ENCODE measurements around the gene HERC5. TPM values are rescaled to one million over a fixed set of nuclear protein-coding genes. Genes with fewer than 3 reads are reported as not detected.

HERC5 gene
- total RNA-seq, 1 donor from 2014 or later: 5.9 TPM

Other genes starting within 250 kb of the HERC5 start
- gene PPM1K, start 172.6 kb upstream of the HERC5 start, total RNA-seq: 10.4 TPM
- gene HERC6, start 78.3 kb upstream of the HERC5 start, total RNA-seq: 7.7 TPM
- 81.0 TPM for gene PYURF, start 66.7 kb downstream of the HERC5 start, total RNA-seq
- gene HERC3, start 135.4 kb downstream of the HERC5 start, total RNA-seq: 21.2 TPM
- gene NAP1L5, start 240.7 kb downstream of the HERC5 start, total RNA-seq: 6.5 TPM